HPDE6-E6E7 (cell line): Measurements from ENCODE around the gene TMEM164.
A peak's percentile ranks its signal among the peaks of the same experiment; 100 is the strongest.

Experiments
- DNase-seq: peaks from one replicate; pipeline ENCODE4 v3.0.0; 2011; ENCODE audit warnings: missing footprints; ENCODE audit errors: extremely low spot score

TMEM164 gene

DNA sequence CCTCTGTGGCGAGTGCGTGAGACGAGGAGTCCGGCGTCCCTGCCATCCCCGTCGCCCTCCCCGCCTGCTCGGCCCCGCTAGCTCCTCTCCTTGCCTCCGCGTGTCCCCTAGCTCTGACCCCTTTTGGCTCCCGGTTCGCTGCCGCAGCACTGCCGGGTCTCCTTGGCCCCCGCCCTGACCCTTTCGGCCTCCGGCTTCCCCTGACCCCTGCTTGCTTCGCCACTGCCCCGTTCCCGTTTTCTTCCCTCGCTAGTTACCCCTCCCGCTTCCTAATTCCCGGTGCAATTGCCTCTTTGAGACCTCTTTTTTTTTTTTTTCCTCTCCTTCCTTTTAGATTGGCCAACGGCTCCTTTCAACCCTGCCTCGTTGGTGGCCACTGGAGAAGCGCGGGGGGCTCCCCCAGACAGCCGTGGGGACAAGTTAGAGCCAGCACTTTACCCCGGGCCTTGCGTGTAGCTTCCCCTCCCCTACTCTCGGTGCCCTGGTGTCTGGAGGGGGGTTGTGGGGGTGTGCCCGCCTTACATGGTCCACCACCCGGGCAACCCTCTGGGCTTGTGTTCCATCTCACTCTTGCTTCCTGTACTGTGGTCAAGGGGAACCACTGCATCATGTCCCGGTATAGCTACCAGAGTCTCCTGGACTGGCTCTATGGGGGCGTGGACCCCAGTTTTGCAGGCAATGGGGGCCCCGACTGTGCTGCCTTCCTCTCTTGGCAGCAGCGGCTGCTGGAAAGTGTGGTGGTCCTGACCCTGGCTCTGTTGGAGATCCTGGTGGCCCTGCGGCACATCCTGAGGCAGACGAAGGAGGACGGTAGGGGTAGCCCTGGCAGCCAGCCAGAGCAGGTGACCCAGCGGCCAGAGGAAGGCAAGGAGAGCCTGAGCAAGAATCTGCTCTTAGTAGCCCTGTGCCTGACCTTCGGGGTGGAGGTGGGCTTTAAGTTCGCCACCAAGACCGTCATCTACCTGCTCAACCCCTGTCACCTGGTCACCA, 548 bp downstream of the TMEM164 start:
- no peak for DNase-seq

DNA sequence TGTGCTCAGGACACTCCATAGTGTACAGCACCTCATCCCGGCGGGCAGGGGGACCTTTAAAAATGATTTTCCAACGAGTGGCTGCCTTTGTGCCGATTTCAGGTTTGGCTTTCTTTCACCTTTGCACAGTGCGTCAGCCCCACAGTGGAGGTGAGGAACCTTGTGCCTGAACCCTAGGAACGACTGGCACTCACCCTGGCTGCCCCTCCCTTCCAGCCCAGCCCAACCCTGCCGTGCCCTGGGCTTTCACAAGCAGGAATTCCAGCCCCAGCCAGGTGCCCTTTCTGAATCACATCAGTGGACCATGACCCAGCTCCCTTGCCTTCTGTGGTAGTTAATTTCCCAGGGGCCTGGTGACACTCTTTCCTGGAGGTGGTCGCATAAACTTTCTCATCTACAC, 1.3 kb downstream of the TMEM164 start:
- no peak for DNase-seq

DNA sequence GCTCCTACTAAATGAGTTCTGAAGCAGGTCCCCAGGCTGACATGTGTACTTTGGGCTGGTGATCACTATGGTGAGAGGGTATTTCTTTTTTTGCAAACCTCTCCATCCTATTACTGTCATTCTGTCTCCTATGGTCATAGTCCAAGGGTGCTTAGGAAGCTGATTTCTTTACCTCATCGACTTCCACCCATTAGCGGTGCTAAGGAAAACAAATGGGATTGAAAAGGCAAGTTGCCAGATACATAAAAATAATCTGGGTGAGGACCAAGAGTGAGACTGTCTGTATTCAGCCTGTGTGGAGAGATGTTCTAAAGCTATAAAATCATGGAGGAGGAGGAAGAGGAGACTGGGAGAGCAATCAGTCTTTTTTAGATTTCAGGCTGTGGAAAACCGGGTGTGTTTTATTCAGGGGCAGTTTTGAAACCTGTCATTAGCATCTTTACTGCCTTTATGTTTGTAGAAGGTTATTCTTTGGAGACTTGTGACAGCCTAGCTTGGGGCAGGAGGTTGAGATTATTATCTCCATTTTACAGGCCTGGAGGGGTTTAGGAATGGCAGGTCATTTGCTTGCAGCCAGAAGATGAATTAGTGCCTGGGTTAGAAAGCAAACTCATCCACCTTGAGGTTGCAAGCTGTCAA, 1.9 kb downstream of the TMEM164 start:
- DNase-seq, result no peak

DNA sequence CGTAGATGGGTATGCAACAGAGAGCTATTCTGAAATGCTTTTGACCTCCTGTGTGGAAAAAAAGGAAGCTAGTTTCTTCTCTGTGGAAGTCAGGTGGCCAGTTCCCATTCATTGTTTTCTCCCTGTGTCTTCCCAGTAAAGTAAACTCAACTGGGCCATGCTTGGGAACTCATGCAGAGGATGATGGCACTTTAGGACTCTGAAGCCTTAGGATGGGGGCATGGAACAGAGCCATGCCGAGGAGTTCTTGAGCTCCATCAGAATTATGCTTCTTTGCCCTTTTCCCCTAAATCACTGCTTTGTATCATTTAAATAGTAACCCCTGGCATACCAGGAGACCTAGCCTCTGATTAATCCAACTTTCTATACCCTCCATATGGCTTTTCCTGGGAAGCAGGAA, 3.2 kb downstream of the TMEM164 start:
- DNase-seq, result no peak

DNA sequence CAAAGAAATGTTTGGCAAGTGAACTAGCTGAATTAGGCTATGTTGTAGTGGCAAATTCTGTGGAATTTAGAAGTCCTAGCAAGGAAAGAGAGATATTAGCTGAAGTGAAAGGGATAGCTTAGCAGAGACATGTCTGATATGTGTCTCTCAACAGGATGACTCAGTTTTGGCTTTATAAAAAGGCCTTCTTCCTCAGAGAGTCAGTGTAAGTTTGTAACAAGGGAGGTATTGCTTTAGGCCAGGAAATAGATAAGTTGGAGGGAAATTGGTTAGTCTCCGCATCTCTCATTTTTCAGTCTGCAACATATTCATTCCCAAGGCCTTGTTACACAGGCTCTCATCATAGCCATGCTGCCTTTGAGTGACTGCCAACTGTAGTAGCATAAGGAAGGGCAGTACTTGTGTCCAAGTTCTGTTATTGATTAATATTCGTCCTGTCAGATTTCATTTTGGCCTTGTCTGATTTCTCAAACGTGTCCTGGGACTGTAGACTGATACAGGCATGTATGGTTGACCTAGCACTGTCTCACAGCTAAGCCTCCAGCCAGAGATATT, 4.0 kb downstream of the TMEM164 start:
- DNase-seq, result no peak

DNA sequence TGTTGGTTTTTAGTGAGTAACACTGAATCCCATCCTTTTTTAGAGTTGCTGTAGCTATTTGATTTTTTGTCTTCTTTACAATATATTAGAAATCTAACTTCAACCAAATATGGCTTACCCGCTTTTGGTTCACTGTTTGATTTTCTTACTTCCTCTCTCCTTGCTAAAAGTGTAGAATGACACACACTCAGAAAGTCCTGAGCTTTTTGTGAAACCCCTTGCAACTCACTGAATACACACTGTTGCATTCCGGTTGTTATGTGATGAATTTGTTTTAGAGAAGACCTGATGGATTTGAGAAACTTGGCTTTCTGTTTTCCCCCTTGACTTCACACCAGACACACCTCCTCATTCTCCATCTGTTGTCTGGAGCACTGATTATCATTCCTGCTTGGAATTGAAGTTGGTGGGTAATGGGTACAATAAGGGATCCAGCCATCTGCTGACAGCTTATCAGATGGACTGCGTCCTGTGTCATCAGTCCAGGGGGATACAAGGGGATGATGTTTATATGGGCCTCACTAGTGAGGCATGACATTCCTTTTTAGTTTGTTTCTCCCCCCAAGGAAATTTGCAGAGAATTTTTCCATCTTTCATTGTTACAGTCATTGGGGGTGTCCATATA, 5.2 kb downstream of the TMEM164 start:
- no peak for DNase-seq

DNA sequence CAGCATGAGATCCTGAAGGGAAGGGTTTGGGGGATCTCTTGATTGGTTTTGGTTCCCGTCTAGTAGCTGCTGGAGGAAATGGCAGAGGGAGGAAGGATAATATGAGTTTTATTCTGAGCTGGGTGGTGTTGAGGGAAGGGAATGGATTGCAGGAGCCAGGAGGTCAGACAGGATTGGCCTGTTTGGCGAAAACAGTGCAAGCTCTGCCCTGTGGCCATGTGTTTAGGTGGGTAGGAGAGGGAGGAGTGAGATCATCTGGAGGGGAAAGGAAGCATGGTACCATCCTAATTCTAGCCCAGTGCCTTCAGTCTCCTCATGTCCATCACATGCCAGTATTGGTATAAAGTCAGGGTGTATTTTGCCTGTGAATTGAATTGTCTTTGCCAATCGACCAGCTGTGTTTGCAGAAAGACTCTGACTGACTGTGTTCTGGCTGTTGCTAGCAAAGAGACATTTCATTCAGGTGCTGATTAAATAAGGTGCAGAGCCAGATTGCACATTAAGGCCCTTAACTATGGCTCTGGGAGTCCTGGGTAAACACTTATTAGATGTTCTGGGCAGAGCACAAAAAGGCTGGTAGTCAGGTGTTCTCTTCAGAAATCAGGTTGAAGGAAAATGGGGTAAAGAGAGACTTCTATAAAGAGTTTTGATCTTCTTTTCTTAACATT, 10.0 kb downstream of the TMEM164 start:
- no peak for DNase-seq

DNA sequence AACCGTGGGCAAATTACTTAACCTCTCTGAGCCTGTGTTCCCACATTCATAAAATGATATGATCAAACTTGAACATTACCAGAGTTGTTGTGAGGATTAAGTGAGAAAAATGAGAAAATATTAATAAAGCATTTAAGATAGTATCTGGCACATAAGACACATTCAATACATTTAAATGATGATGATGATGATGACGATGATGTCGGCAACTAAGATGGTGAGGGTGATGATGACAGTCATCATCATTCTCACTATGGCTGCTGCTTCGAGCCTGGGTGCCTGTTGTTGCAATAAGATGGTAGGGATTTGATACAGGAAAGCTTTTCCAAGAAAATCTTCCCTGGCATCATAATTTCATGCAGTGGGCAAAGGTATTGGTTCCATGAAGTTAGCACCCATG, 11.1 kb downstream of the TMEM164 start:
- no peak for DNase-seq

DNA sequence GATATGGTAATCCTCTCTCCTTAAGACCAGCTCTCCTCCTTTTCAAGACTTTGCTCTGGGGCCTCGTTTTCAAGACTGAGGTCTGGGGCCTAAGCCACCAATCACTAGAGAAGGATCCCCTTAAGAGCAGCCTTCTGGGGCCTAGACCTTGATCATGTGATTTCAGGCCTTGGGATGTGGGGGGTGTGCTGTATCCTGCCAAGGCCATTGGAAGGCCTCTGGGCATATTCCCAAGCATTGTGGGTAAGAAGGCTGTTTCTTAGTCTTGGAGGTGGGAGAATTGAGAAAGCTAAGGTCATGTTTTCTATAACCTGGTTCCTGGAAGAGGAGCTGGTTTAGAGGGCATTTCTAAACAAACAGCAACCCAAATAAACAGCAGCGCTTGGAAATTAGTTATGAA, 12.1 kb downstream of the TMEM164 start:
- no peak for DNase-seq

DNA sequence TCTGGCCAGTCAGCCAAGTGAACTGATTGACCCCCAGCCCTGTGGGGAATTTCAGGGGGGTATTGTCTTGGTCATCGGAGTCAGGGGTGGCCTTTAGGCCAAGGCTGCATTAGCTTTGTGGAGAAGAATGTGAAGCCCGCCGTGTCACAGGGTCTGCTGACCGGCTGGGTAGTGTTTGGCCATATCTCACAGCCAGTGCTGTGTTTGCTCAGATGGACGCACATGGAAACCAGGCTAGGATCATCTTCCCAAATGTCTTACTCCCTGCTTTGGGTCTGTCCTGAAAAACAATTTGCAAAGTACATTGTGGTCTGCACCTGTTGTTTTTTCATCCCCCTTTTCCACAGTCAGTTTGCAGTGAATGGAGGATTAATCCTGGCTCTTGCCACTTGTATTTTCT, 13.0 kb downstream of the TMEM164 start:
- no peak for DNase-seq

DNA sequence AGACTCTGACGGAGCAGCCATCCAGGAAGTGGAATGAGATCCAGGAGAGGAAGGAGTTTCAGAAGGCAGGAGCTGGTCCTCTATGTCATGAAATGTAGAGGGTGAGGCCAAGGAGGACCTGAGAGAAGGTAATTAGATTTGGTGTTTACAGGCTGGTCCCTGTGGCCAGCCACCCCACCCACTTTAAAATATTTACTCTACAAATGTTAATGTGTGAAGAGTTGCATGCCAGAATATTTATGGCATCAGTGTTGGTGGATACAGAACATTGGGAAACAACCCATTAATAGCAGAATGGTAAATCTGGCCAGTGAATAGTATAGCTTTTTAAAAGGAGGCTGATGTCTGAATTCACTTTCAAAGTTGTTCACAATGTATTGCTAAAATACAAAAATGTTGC, 17.6 kb downstream of the TMEM164 start:
- no peak for DNase-seq

DNA sequence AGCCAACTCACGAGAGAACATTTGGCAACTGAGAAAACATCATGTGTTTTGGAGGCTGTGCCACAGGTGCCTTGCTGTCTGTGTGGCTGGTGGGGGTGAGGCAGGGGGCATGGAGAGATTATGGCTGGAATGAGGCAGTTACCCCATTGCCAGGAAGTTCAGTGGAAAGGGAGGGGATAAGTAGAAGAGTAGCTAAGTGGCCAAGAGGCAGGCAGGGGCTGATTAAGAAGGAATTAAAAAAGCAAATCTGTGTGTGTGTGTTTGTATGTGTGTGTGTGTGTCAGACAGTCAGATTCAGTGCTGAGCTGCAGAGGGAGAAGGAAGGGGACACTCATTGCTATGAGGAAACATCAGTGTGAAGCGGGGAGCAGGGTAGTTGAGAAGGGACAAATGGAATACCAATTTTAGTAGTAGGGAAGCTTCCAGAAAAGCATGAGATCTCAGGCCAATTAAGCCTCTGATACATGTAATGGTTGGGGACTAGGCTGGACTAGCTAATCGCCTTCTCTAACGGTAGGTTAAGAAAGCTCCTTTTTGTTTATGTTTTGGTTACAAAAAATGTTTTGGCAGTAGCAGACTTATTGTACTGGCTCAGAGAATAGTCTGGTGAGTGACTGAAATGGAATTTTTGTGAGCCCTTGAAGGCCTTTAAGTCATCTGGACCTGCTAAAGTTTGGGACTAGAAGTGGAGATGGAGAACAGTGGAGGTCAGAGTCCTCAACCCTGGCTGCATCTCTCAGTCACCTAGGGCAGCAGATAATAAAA, 18.5 kb downstream of the TMEM164 start:
- no peak for DNase-seq

DNA sequence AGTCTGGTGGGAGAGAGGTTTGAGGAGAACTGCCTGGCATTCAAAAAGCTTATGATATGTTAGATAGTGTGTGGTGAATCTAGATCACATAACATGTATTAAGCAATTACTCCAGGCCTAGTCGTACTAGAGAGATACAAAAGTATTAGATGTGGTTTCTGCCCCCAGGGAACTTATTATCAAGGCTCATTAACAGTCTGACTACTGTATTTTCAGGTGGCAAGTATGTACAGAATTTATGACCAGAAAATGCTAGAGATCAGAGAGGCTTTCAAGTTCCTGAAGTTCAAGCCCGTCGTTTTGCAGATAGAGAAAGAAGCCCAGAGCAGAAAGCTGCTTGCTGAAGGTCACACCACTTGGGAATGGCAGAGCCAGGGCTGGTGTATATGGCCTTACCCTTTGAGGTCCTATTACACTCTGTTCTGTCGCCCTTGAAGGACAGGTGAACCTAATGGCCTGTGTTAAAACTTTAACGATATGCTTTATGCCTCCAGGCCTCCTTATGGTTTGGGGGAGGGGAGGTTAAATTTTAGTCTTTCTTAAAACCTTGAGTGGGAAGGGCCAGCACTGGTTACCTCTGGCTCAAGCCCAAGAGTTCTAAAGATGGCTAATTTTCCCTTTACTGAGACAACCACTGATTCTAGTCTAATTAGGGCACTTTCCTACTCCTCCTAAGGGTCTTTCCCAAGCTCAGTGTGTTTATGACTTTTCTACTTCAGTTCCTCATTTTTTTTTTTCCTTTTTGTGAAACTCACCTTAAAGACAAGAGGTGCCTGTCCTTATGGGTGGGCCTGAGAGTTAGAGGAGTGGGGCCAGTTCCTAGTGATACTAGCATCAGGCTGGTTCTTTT, 19.9 kb downstream of the TMEM164 start:
- no peak for DNase-seq

DNA sequence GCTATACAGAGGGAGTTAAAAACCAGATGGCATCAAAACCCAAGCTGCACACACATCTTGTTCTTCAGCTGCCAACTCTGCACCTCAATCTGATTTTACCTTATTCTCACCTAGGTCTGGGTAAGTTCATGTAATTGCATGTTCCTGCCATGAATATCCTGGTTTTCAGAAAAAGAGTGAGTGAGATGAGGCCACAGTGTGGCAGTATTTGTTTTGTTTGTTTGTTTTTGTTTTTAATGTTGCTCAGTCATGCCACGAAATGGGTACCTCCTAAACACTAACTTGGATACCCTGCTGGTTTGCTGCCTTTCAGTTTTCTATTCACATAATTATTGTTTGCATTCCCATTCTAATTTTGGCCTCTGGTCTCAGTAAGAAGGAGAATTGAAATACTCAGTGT, 22.5 kb downstream of the TMEM164 start:
- no peak for DNase-seq

DNA sequence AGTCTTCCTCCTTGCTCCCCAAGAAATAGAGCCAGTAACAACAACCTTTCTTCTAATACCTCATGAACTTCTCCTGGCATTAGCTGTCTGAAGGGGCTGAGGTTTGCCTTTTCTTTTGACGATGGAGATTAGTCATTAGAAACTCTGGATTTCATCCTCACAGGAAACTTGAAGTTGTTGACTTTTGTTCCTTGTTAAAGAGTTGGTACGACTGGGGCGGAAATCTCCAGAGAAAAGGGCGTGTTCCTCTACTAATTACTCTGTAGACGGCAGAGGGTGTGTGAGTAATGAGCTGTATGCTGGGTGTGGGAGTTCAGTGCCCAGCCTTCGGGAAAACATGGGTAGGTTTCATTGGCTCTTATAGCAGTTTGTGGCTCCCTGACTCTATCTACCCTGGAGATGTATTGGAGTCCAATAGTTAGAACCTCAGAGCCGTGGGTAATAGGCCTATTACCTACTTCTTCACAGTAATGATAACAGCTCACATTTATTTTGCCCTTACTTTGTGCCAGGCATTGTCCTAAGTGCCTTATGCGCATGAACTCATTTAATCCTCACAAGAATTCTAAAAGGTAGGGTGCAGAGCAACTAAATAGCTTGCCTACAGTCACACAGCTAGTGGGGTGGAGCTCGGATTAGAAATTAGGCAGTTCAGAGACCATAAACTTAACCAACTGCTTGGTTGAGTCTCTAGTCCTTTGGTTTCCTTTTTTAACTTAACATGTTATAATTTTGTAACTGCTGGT, 23.4 kb downstream of the TMEM164 start:
- DNase-seq, result peak; percentile 34

DNA sequence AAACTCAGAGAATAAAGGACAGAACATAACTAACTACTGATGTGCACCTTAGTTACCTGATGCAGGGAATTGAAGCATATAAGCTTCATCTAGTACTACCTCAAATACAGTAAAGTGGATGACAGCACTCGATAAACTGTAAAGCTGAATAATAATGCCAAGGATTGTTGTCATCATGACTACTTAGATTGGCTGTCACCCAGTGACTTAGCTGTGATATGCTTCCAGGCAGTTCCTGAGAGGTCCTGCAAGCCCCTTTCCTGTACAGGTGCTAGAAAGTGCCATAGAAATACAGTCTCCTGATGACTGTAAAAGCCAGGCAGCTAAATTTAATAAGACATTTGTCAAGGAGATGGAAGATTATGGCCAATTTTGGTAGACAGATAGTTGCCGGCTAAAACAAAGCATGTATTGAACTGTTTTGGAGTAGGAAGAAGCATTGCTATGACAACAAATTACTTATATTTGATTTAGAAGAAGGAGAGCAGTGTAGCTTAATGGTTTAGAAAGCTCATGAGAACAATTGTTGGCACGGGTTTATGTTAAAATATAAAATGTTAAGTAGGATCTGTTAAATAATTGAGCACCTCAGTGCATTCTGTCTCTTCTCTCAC, 29.7 kb downstream of the TMEM164 start:
- DNase-seq, result no peak

DNA sequence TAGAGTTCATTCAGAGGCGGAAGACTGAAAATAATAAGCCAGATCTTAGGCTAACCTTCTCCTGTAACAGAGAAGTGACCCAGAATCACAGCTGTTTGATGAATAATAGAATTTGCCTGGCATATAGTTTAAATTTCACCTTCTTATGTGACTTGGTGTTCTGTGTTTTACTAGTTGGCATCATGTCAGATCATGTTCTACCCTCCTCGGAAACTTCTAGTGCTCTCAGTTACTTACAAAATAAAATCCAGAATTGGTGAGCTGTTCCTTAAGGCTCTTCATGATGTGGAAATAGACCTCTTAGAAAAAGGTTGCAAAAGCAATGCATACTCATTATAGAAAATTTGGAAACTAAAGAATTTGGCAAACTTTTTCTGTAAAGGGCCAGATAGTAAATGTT, 31.1 kb downstream of the TMEM164 start:
- DNase-seq, result no peak

DNA sequence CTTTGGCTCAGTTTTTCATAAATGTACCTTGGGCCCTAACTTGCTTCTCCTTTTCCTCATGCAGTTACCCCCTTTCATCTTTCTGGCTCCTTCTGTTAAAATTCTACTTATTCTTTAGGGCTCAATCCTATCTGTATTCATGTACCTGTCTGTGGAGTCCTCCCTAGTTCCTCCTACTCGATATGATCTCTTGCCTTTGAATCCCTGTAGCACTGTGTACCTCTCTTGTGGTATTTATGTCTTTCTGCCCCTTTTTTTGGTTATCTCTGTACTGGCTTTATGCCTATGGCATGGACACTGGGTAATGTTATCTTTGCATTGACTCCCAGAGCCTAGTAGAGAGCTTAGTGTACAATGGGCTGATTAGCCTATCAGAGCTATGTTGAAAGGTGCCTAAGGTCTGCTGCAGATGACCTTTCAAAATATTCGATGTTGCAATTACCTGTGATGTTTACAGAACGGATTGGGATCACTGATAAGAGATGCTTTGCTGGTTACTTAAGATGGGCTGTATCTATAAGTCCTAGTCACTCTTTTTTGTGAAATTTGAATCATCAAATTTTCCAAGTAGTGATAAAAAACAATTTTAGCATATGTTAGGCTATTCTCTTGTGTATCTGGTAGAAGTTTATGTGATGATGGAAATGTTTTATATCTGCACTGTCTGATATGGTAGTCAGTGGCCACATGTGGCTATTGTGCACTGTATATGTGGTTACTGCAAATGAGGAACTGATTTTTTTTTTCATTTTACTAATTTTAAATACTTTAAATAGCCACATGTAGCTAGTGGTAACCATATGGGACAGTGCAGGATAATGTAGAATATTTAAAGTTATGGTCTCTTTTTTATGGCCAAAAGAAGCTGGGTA, 33.5 kb downstream of the TMEM164 start:
- DNase-seq, result no peak
